ENCODE results near the gene SH3PXD2A. TPM values are rescaled to one million over a fixed set of nuclear protein-coding genes. Genes with fewer than 3 reads are reported as not detected.

SH3PXD2A gene
- total RNA-seq, 1 experiment from 2014 or later, result 6.3 TPM

GRCh38 chr10:103713676-103714075 lies 141.7 kb downstream of the SH3PXD2A start:
- H3K4me3 Mint-ChIP-seq (ENCODE audit: unreplicated experiment), result no peak overlapping the region
- Histone ChIP-seq H3K9me3 (no peaks in the 10 kb centered on the region), H3K4me3 (ENCODE audit: low read depth, low read length) (no peak overlapping the region), H3K27me3 (replicated peaks; ENCODE audit: control insufficient read depth, insufficient read depth, low read length) (no peaks in the 10 kb centered on the region), H3K4me1 (peaks cover 21% of the 10 kb centered on the region), H3K36me3 (ENCODE audit: control insufficient read depth, insufficient read depth, low read length) (0 out of 2 replicates have a peak, but pooled peaks cover 2% of the 10 kb centered on the region)
- CTCF ChIA-PET, result interaction anchor here (0.6 to 3.0 kb wide), 5 partner anchors 134 to 408 kb away, joined by 3 to 18 read pairs (median 8); partner anchors contain the start of gene SFR1
- no peak for TF ChIP-seq CTCF (IDR thresholded peaks at IDR 0.05; ENCODE audit: insufficient read depth in 1 of 2, low read depth in 1 of 2, low read length in 1 of 2, severe bottlenecking in 1 of 2, unreplicated experiment in 1 of 2)
- no peak overlapping the region for H3K27ac Mint-ChIP-seq (ENCODE audit: unreplicated experiment)
- POLR2A ChIA-PET, result no interaction called here
- peaks cover 24% of the 10 kb centered on the region for H3K4me1 Mint-ChIP-seq (ENCODE audit: low read depth, unreplicated experiment)
- intact Hi-C loops (cut with micrococcal nuclease; ENCODE audit: unreplicated experiment), result loop anchor here (1.0 to 10.0 kb wide), 4 partner anchors 146 to 311 kb away; no protein-coding TSS in a partner anchor
- no peak for DNase-seq
- H3K36me3 Mint-ChIP-seq (ENCODE audit: insufficient read depth, unreplicated experiment), result peaks cover 6% of the 10 kb centered on the region
- H3K27me3 Mint-ChIP-seq (ENCODE audit: insufficient read depth, unreplicated experiment), result no peaks in the 10 kb centered on the region
- H3K9me3 Mint-ChIP-seq (ENCODE audit: unreplicated experiment), result no peaks in the 10 kb centered on the region
- BruUV-seq (replicated peaks), result no TSS peak

- BruUV-seq (replicated peaks), result no TSS peak
- Mint-ChIP-seq H3K27me3 (ENCODE audit: insufficient read depth, unreplicated experiment) (no peaks in the 10 kb centered on the region), H3K9me3 (ENCODE audit: unreplicated experiment) (no peaks in the 10 kb centered on the region), H3K36me3 (ENCODE audit: insufficient read depth, unreplicated experiment) (peaks cover 6% of the 10 kb centered on the region), H3K27ac (ENCODE audit: unreplicated experiment) (no peak overlapping the region), H3K4me3 (ENCODE audit: unreplicated experiment) (no peak overlapping the region), H3K4me1 (ENCODE audit: low read depth, unreplicated experiment) (peaks cover 24% of the 10 kb centered on the region)
- CTCF ChIA-PET, result interaction anchor here (0.5 to 3.0 kb wide), 23 partner anchors 11 to 901 kb away, joined by 3 to 18 read pairs (median 4); partner anchors contain the start of genes SFR1 and SH3PXD2A
- TF ChIP-seq CTCF (IDR thresholded peaks at IDR 0.05; ENCODE audit: insufficient read depth in 1 of 2, low read depth in 1 of 2, low read length in 1 of 2, severe bottlenecking in 1 of 2, unreplicated experiment in 1 of 2), result peak; percentile 82 to 93
- Histone ChIP-seq H3K4me1 (peaks cover 21% of the 10 kb centered on the region), H3K27me3 (replicated peaks; ENCODE audit: control insufficient read depth, insufficient read depth, low read length) (no peaks in the 10 kb centered on the region), H3K9me3 (no peaks in the 10 kb centered on the region), H3K36me3 (ENCODE audit: control insufficient read depth, insufficient read depth, low read length) (0 out of 2 replicates have a peak, but pooled peaks cover 2% of the 10 kb centered on the region), H3K4me3 (ENCODE audit: low read depth, low read length) (no peak overlapping the region)
- intact Hi-C loops (cut with micrococcal nuclease; ENCODE audit: unreplicated experiment), result loop anchor here (1.0 to 10.0 kb wide), 4 partner anchors 146 to 312 kb away; no protein-coding TSS in a partner anchor
- peak; percentile 79 to 88 for DNase-seq
- POLR2A ChIA-PET, result no interaction called here
Measured at GRCh38 chr10:103712898-103713498, 142.4 kb downstream of the SH3PXD2A start.

- Mint-ChIP-seq H3K27ac (ENCODE audit: unreplicated experiment) (no peak overlapping the region), H3K36me3 (ENCODE audit: insufficient read depth, unreplicated experiment) (peaks cover 6% of the 10 kb centered on the region), H3K4me1 (ENCODE audit: low read depth, unreplicated experiment) (peaks cover 15% of the 10 kb centered on the region), H3K9me3 (ENCODE audit: unreplicated experiment) (no peaks in the 10 kb centered on the region), H3K27me3 (ENCODE audit: insufficient read depth, unreplicated experiment) (no peaks in the 10 kb centered on the region), H3K4me3 (ENCODE audit: unreplicated experiment) (no peak overlapping the region)
- TF ChIP-seq CTCF (IDR thresholded peaks at IDR 0.05; ENCODE audit: insufficient read depth in 1 of 2, low read depth in 1 of 2, low read length in 1 of 2, severe bottlenecking in 1 of 2, unreplicated experiment in 1 of 2), result no peak
- H3K4me1 ChIP-seq, result peaks cover 15% of the 10 kb centered on the region
- H3K9me3 ChIP-seq, result no peaks in the 10 kb centered on the region
- DNase-seq, result no peak
- H3K36me3 ChIP-seq (ENCODE audit: control insufficient read depth, insufficient read depth, low read length), result 0 out of 2 replicates have a peak, but pooled peaks cover 2% of the 10 kb centered on the region
- intact Hi-C loops (cut with micrococcal nuclease; ENCODE audit: unreplicated experiment), result loop anchor here (10.0 kb wide), 1 partner anchor 313 kb away; no protein-coding TSS in a partner anchor
- H3K4me3 ChIP-seq (ENCODE audit: low read depth, low read length), result no peak overlapping the region
- POLR2A ChIA-PET, result no interaction called here
- H3K27me3 ChIP-seq (replicated peaks; ENCODE audit: control insufficient read depth, insufficient read depth, low read length), result no peaks in the 10 kb centered on the region
- no TSS peak for BruUV-seq (replicated peaks)
- CTCF ChIA-PET, result interaction anchor here (1.0 to 3.0 kb wide), 12 partner anchors 13 to 176 kb away, joined by 3 to 18 read pairs (median 6); partner anchors contain the start of gene SH3PXD2A
Measured at GRCh38 chr10:103712146-103712545, 143.2 kb downstream of the SH3PXD2A start.

All from Caco-2 (cell line).